AG08396 (cell line): ENCODE data around the gene ACACA.
A peak's percentile ranks its signal among the peaks of the same experiment; 100 is the strongest.

Source experiments
- DNase-seq: peaks from one replicate; pipeline ENCODE4 v3.0.0; 2012; ENCODE audit warnings: low spot score, mixed read lengths

The ACACA gene

GRCh38 chr17:37225465-37225864 is 181.2 kb downstream of the ACACA start:
- DNase-seq = no peak

- no peak for DNase-seq
These were observed 184.8 kb downstream of the ACACA start for GRCh38 chr17:37221865-37222264.

- peak; percentile 30 for DNase-seq
These were observed 186.1 kb downstream of the ACACA start for GRCh38 chr17:37220607-37220953.

- no peak for DNase-seq
These were observed 186.6 kb downstream of the ACACA start for GRCh38 chr17:37219876-37220606.

GRCh38 chr17:37218849-37219248 is 187.8 kb downstream of the ACACA start:
- no peak for DNase-seq

GRCh38 chr17:37214416-37214815 is 192.2 kb downstream of the ACACA start:
- no peak for DNase-seq

- DNase-seq = no peak
These were observed 192.7 kb downstream of the ACACA start for GRCh38 chr17:37213927-37214326.

- DNase-seq = no peak
These were observed 194.5 kb downstream of the ACACA start for GRCh38 chr17:37212179-37212578.

GRCh38 chr17:37211136-37211535 is 195.5 kb downstream of the ACACA start:
- no peak for DNase-seq

- no peak for DNase-seq
These were observed 199.5 kb downstream of the ACACA start for GRCh38 chr17:37207103-37207502.

GRCh38 chr17:37206299-37206698 is 200.3 kb downstream of the ACACA start:
- no peak for DNase-seq

- DNase-seq = no peak
These were observed 206.1 kb downstream of the ACACA start for GRCh38 chr17:37200497-37200896.

- DNase-seq = no peak
These were observed 209.3 kb downstream of the ACACA start for GRCh38 chr17:37197336-37197735.

GRCh38 chr17:37194208-37194607 is 212.4 kb downstream of the ACACA start:
- DNase-seq = no peak

GRCh38 chr17:37191219-37191618 is 215.4 kb downstream of the ACACA start:
- DNase-seq = peak; percentile 17

- no peak for DNase-seq
These were observed 216.1 kb downstream of the ACACA start for GRCh38 chr17:37190493-37190892.

GRCh38 chr17:37188157-37188556 is 218.5 kb downstream of the ACACA start:
- no peak for DNase-seq

GRCh38 chr17:37187262-37187661 is 219.4 kb downstream of the ACACA start:
- no peak for DNase-seq

- DNase-seq = no peak
These were observed 223.7 kb downstream of the ACACA start for GRCh38 chr17:37182786-37183465.

GRCh38 chr17:37180376-37180775 is 226.3 kb downstream of the ACACA start:
- DNase-seq = no peak

- no peak for DNase-seq
These were observed 226.7 kb downstream of the ACACA start for GRCh38 chr17:37179893-37180292.

GRCh38 chr17:37177254-37177870 is 229.3 kb downstream of the ACACA start:
- DNase-seq = no peak

GRCh38 chr17:37176723-37177122 is 229.9 kb downstream of the ACACA start:
- peak; percentile 28 for DNase-seq
